ENCODE measurements around the gene TBXAS1.

Gene TBXAS1

DNA sequence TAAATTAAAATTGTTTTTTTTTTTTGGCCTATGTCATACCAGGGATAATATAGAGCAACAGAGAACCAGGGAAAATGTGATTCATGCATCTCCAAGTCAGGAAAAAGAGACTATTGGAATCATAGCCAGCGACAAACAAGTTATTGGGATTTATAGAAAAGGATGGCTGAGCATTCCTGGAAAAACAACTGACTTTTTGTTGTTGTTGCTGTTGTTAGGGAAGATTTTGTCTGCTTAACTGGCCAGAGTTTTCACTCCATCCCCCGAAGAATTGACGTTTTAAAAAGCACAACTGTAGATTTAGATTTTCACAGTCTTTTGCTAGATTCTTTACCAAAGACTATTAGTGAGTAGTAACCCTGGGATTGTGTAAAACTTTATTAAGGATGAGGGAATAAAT is 112.4 kb downstream of the TBXAS1 start:
- TF ChIP-seq ARNT (IDR thresholded peaks at IDR 0.05) (no peak), L3MBTL2 (conservative IDR thresholded peaks at IDR 0.05) (no peak), TARDBP (IDR thresholded peaks at IDR 0.05) (no peak), HDGF (IDR thresholded peaks at IDR 0.05; ENCODE audit: borderline replicate concordance) (no peak), NFRKB (IDR thresholded peaks at IDR 0.05) (no peak), ZNF384 (IDR thresholded peaks at IDR 0.05) (no peak), ELF4 (IDR thresholded peaks at IDR 0.05) (no peak), SUZ12 (IDR thresholded peaks at IDR 0.05) (no peak), BHLHE40 (IDR thresholded peaks at IDR 0.05; ENCODE audit: borderline replicate concordance) (no peak), FOXK2 (IDR thresholded peaks at IDR 0.05) (no peak), FOXM1 (IDR thresholded peaks at IDR 0.05; ENCODE audit: borderline replicate concordance) (no peak), CTBP1 (IDR thresholded peaks at IDR 0.05; ENCODE audit: borderline replicate concordance) (no peak), LEF1 (IDR thresholded peaks at IDR 0.05; ENCODE audit: borderline replicate concordance) (no peak), FOXA1 (IDR thresholded peaks at IDR 0.05) (no peak)
- TF ChIP-seq, protein P1, sequence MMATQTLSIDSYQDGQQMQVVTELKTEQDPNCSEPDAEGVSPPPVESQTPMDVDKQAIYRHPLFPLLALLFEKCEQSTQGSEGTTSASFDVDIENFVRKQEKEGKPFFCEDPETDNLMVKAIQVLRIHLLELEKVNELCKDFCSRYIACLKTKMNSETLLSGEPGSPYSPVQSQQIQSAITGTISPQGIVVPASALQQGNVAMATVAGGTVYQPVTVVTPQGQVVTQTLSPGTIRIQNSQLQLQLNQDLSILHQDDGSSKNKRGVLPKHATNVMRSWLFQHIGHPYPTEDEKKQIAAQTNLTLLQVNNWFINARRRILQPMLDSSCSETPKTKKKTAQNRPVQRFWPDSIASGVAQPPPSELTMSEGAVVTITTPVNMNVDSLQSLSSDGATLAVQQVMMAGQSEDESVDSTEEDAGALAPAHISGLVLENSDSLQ (IDR thresholded peaks at IDR 0.05) = no peak
- ChIA-PET CTCF (no interaction called here), POLR2A (no interaction called here)
- DNase-seq (ENCODE audit: extremely low spot score) = no peak

DNA sequence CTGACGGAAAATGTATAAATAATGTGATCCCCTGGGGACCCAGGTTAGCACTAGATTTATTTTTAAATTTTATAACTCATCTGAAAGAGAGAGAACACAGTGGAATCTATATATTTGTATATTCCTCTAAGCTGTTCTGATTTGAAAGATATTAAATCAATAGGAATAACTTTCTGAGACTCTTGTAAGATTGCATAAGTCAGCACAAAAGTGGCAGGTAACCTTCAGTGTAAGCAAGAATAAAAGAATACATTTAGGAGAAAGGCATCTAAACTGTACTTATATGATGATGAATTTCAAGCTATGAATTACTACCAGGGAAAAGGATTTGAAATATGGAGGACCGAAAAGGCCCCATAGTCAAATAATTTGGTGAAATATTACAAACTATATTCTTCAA is 112.8 kb downstream of the TBXAS1 start:
- POLR2A ChIA-PET = no interaction called here

DNA sequence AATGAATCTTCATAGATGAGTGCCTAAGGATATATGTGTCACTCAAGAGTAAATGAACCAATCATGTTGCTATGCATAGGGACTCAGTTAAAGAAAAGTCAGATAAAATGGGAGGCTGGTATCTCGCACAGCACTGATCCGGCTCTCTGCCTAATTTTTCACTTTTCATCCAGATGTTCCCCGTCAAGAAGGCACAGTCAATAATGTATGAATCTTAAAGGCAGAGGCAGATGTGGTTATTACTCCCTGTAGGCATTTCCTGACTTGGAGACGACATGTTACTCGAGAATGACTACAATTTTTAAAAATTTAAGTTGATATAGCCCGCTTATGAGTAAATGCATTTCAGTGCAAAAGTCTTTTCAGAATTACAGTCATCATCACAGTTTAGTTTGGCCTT is 113.6 kb downstream of the TBXAS1 start:
- TF ChIP-seq SUZ12 (IDR thresholded peaks at IDR 0.05) = no peak
- TF ChIP-seq TARDBP (IDR thresholded peaks at IDR 0.05) = no peak
- TF ChIP-seq LEF1 (IDR thresholded peaks at IDR 0.05; ENCODE audit: borderline replicate concordance) = no peak
- no peak for TF ChIP-seq ELF4 (IDR thresholded peaks at IDR 0.05)
- TF ChIP-seq HDGF (IDR thresholded peaks at IDR 0.05; ENCODE audit: borderline replicate concordance) = no peak
- TF ChIP-seq L3MBTL2 (conservative IDR thresholded peaks at IDR 0.05) = no peak
- no peak for TF ChIP-seq FOXM1 (IDR thresholded peaks at IDR 0.05; ENCODE audit: borderline replicate concordance)
- no peak for TF ChIP-seq BHLHE40 (IDR thresholded peaks at IDR 0.05; ENCODE audit: borderline replicate concordance)
- TF ChIP-seq SP1 (IDR thresholded peaks at IDR 0.05) = no peak
- TF ChIP-seq CTBP1 (IDR thresholded peaks at IDR 0.05; ENCODE audit: borderline replicate concordance) = no peak
- TF ChIP-seq, protein P1 (IDR thresholded peaks at IDR 0.05) = no peak
- TF ChIP-seq NFRKB (IDR thresholded peaks at IDR 0.05) = no peak
- TF ChIP-seq FOXK2 (IDR thresholded peaks at IDR 0.05) = no peak
- no peak for TF ChIP-seq FOXA1 (IDR thresholded peaks at IDR 0.05)
- TF ChIP-seq ARNT (IDR thresholded peaks at IDR 0.05) = no peak
- TF ChIP-seq ZNF384 (IDR thresholded peaks at IDR 0.05) = no peak
- ChIA-PET CTCF (no interaction called here), POLR2A (no interaction called here)
- DNase-seq (ENCODE audit: extremely low spot score) = no peak

More for the DNA sequence above, 112.8 kb downstream of the TBXAS1 start:
- CTCF ChIA-PET = no interaction called here
- TF ChIP-seq FOXM1 (IDR thresholded peaks at IDR 0.05; ENCODE audit: borderline replicate concordance) (no peak), HDGF (IDR thresholded peaks at IDR 0.05; ENCODE audit: borderline replicate concordance) (no peak), ELF4 (IDR thresholded peaks at IDR 0.05) (no peak), NFRKB (IDR thresholded peaks at IDR 0.05) (no peak)
- TF ChIP-seq, protein P1 (IDR thresholded peaks at IDR 0.05) = no peak
- no peak for DNase-seq (ENCODE audit: extremely low spot score)

DNA sequence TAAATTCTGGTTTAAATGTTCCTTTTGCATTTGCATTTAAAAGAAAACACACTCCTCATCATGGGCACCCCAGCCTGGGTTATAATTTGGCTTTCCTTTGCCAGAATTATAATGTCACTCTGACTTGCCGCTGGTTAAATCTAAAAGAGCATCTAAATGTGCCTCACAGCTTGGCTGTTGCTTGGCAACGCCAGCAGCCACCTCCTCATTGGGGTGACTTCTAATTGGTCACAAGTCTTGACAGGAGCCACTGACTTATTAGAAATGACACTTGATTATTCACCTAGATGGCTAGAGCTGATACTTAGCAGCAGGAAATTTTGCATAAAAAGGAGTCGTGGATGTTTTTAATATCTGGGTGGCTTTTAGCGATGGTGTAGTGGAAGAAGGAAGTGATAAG is 114.3 kb downstream of the TBXAS1 start:
- no peak for DNase-seq (ENCODE audit: extremely low spot score)
- CTCF ChIA-PET = no interaction called here
- TF ChIP-seq SUZ12 (IDR thresholded peaks at IDR 0.05) = no peak
- no peak for TF ChIP-seq L3MBTL2 (conservative IDR thresholded peaks at IDR 0.05)
- no peak for TF ChIP-seq HDGF (IDR thresholded peaks at IDR 0.05; ENCODE audit: borderline replicate concordance)
- TF ChIP-seq, protein P1 (IDR thresholded peaks at IDR 0.05) = no peak
- TF ChIP-seq FOXA1 (IDR thresholded peaks at IDR 0.05) = no peak
- no peak for TF ChIP-seq FOXM1 (IDR thresholded peaks at IDR 0.05; ENCODE audit: borderline replicate concordance)
- TF ChIP-seq LEF1 (IDR thresholded peaks at IDR 0.05; ENCODE audit: borderline replicate concordance) = no peak
- TF ChIP-seq ZNF384 (IDR thresholded peaks at IDR 0.05) = no peak
- TF ChIP-seq SP1 (IDR thresholded peaks at IDR 0.05) = no peak
- TF ChIP-seq ARNT (IDR thresholded peaks at IDR 0.05) = no peak
- TF ChIP-seq ELF4 (IDR thresholded peaks at IDR 0.05) = no peak
- no peak for TF ChIP-seq CTBP1 (IDR thresholded peaks at IDR 0.05; ENCODE audit: borderline replicate concordance)
- no peak for TF ChIP-seq TARDBP (IDR thresholded peaks at IDR 0.05)
- POLR2A ChIA-PET = no interaction called here

DNA sequence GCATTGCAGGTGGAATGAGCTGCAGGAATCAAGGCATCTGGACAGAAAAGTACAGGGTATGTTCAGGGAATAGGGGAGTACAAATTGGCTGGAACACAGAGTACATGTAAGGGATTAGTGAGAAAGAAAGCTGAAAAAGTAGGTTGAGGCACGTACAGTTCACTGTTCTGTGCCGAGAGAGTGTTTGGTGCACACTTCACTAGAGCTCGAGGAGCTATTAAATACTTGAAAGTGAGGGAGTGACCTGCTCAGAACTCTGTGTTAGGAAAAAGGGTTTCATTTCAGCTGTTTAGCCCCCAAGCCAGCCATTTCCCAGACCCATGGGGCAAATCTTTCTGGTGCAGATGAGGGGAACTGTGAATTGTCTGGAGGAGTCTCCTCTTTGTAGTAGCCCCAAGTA is 115.2 kb downstream of the TBXAS1 start:
- CTCF ChIA-PET = no interaction called here
- POLR2A ChIA-PET = interaction anchor here (1.1 kb wide), 1 partner anchor 18 kb away, joined by 3 read pairs; no protein-coding TSS in a partner anchor
- DNase-seq (ENCODE audit: extremely low spot score) = no peak
- TF ChIP-seq FOXM1 (IDR thresholded peaks at IDR 0.05; ENCODE audit: borderline replicate concordance) (no peak), FOXA1 (IDR thresholded peaks at IDR 0.05) (no peak), ARNT (IDR thresholded peaks at IDR 0.05) (no peak), CTBP1 (IDR thresholded peaks at IDR 0.05; ENCODE audit: borderline replicate concordance) (no peak), SUZ12 (IDR thresholded peaks at IDR 0.05) (no peak), HDGF (IDR thresholded peaks at IDR 0.05; ENCODE audit: borderline replicate concordance) (no peak), L3MBTL2 (conservative IDR thresholded peaks at IDR 0.05) (no peak), BHLHE40 (IDR thresholded peaks at IDR 0.05; ENCODE audit: borderline replicate concordance) (no peak), SP1 (IDR thresholded peaks at IDR 0.05) (no peak), ELF4 (IDR thresholded peaks at IDR 0.05) (no peak), TARDBP (IDR thresholded peaks at IDR 0.05) (no peak), ZNF384 (IDR thresholded peaks at IDR 0.05) (no peak), NFRKB (IDR thresholded peaks at IDR 0.05) (no peak), FOXK2 (IDR thresholded peaks at IDR 0.05) (no peak), LEF1 (IDR thresholded peaks at IDR 0.05; ENCODE audit: borderline replicate concordance) (no peak)
- TF ChIP-seq, protein P1 (IDR thresholded peaks at IDR 0.05) = no peak

All from HEK293T (cell line).